SW480 (cell line): Measurements from ENCODE around the gene NUCB2.
A peak's percentile ranks its signal among the peaks of the same experiment; 100 is the strongest.

ENCODE experiments used
- DNase-seq: peaks from one replicate; pipeline ENCODE4 v3.0.0-alpha.2; 2016; ENCODE audit warnings: low spot score

Gene NUCB2

GRCh38 chr11:17333799-17334586 lies 57.5 kb downstream of the NUCB2 start:
- DNase-seq: no peak

- no peak for DNase-seq
These were observed 66.7 kb downstream of the NUCB2 start for GRCh38 chr11:17343257-17343656.

- no peak for DNase-seq
These were observed 67.4 kb downstream of the NUCB2 start for GRCh38 chr11:17343907-17344306.

- DNase-seq: no peak
These were observed 71.1 kb downstream of the NUCB2 start for GRCh38 chr11:17347676-17348075.

- no peak for DNase-seq
These were observed 74.1 kb downstream of the NUCB2 start for GRCh38 chr11:17350455-17351171.

GRCh38 chr11:17351172-17351509 lies 74.6 kb downstream of the NUCB2 start:
- no peak for DNase-seq

- DNase-seq: peak; percentile 69
These were observed 75.1 kb downstream of the NUCB2 start, which contains the start of gene NCR3LG1 for GRCh38 chr11:17351510-17352176. NCR3LG1 (plus strand) TSS chr11:17351800; CDS start chr11:17351970, 170 bp downstream.

GRCh38 chr11:17352950-17353820 lies 76.6 kb downstream of the NUCB2 start:
- DNase-seq: peak; percentile 90

GRCh38 chr11:17353821-17354600 lies 77.5 kb downstream of the NUCB2 start:
- DNase-seq: peak; percentile 25

GRCh38 chr11:17354601-17354991 lies 78.1 kb downstream of the NUCB2 start:
- DNase-seq: peak; percentile 88

- DNase-seq: no peak
These were observed 90.0 kb downstream of the NUCB2 start for GRCh38 chr11:17366495-17366894.

- no peak for DNase-seq
These were observed 92.0 kb downstream of the NUCB2 start for GRCh38 chr11:17368551-17368950.

GRCh38 chr11:17369094-17369493 lies 92.6 kb downstream of the NUCB2 start:
- DNase-seq: no peak

GRCh38 chr11:17369684-17370243 lies 93.2 kb downstream of the NUCB2 start:
- DNase-seq: no peak

- no peak for DNase-seq
These were observed 95.1 kb downstream of the NUCB2 start for GRCh38 chr11:17371614-17372013.

GRCh38 chr11:17375547-17375946 lies 99.0 kb downstream of the NUCB2 start:
- DNase-seq: no peak

- no peak for DNase-seq
These were observed 100.0 kb downstream of the NUCB2 start for GRCh38 chr11:17376493-17376892.

- DNase-seq: no peak
These were observed 102.1 kb downstream of the NUCB2 start for GRCh38 chr11:17378655-17379054.

GRCh38 chr11:17379383-17380180 lies 103.0 kb downstream of the NUCB2 start:
- no peak for DNase-seq

- no peak for DNase-seq
These were observed 104.6 kb downstream of the NUCB2 start for GRCh38 chr11:17381156-17381555.
